Cerebellar nuclear complex (tissue), 1 donor: ENCODE data around the gene ANKRD33.
"Not testable (repeated sequence)": the region's sequence is repeated elsewhere in the genome, so short reads cannot be mapped to it uniquely, and the experiment has no call there.

Experiments
- DNase-seq, 2 experiments: peaks; one replicate each; lab custom pipeline; 2025; lab: John Stamatoyannopoulos, UW

Gene ANKRD33

DNA sequence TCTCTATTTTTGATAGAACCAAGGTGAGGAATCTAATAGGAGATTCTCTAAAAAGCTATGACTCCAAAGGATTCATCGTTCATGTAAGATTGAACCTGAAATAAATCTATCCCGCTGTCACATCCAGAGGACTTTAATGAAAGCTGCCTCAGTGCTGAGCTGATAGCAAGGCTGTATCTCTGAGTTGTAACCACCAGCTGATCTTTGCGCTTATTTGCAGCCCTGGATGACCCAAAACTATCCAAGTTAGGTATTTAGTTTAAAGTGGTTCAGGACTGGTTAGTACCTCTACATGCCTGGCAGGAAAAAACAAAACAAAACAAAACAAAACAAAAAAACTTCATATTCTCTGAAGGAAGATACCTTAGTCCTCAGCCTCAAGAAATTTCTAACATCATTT, 8.8 kb upstream of the ANKRD33 start:
- no peak for DNase-seq

GRCh38 chr12:51883295-51883694, 4.6 kb upstream of the ANKRD33 start:
- no peak for DNase-seq

- DNase-seq, result no peak
Measured at GRCh38 chr12:51883998-51884675, 3.8 kb upstream of the ANKRD33 start.

DNA sequence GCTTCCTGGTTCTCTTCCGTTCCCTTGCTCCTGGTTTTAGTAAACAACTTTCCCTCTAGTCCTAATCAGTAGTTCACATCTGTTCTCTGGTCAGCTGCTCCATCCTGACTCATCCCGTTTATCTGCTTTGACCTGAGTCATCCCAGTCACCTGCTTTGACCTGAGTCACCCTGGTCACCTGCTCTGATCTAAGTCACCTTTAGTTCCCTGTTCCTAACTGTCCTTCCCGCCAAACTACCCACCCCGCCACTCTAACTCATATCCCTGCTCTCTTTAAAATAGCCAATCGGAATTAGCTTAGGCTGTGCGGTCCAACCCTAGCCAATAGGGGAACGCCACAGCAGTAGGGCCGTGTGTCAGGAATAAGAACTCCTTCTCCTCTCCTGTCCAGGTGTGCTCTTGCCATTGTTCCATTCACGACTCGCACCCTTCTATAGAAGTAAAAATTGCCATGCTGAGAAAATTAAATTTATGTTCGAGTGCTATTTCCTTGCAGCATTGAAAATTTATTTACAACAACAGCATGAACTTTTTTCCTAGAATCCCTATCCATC, 3.1 kb upstream of the ANKRD33 start:
- DNase-seq, result no peak

DNA sequence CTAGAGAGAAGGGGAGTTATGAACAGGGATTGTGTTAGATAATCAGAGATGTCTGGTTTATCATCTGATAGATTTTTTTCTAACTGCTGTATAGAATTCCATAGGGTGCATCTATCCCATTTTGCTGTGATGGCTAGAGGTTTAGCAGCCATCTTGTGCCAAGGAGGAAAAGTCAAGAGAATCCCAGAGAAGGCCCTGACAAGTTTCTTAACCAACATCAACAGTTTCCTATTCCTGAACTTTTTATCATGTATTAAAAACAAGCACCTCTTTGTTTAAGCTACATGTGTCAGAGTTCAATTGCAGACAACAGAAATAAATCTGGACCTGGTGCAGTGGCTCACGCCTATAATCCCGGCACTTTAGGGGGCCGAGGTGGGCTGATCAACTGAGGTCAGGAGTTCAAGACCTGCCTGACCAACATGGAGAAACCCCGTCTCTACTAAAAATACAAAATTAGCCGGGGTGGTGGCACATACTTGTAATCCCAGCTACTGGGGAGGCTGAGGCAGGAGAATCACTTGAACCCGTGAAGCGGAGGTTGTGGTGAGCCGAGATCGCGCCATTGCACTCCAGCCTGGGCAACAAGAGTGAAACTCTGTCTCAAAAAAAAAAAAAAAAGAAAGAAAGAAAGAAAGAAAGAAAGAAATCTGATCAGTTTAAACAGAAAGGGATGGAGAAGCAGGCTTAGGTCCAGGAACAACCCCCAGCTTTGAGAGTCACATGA, 2.4 kb upstream of the ANKRD33 start:
- not testable (repeated sequence) for DNase-seq

DNA sequence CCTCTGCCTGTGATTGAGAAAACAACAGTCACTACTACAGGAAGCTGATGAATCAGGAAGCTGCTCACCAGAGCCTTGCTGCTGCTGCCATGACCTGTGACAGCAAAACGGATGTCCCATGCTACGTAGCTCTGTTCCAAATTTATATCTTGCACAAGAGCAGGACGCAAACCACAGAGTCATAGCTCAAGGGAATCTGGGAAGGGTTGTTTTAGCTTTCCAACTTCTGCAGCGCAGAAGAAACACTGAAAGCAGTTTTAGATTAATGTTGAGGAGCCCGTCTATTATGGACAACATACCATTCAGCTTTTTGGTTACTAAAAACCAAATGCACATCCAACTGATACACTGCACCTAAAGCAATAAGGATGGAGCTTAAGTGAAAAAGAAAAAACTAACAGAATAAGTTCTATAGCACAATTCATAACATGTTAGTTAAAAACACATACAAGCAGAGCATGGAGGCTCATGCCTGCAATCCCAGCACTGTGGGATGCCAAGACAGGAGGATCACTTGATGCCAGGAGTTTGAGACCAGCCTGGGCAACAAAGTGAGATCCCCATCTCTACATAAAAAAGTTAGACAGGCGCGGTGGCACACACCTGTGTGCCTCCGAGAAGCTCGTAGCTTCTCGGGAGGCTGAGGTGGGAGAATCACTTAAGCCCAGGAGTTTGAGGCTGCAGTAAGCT, 1.7 kb upstream of the ANKRD33 start:
- no peak for DNase-seq

DNA sequence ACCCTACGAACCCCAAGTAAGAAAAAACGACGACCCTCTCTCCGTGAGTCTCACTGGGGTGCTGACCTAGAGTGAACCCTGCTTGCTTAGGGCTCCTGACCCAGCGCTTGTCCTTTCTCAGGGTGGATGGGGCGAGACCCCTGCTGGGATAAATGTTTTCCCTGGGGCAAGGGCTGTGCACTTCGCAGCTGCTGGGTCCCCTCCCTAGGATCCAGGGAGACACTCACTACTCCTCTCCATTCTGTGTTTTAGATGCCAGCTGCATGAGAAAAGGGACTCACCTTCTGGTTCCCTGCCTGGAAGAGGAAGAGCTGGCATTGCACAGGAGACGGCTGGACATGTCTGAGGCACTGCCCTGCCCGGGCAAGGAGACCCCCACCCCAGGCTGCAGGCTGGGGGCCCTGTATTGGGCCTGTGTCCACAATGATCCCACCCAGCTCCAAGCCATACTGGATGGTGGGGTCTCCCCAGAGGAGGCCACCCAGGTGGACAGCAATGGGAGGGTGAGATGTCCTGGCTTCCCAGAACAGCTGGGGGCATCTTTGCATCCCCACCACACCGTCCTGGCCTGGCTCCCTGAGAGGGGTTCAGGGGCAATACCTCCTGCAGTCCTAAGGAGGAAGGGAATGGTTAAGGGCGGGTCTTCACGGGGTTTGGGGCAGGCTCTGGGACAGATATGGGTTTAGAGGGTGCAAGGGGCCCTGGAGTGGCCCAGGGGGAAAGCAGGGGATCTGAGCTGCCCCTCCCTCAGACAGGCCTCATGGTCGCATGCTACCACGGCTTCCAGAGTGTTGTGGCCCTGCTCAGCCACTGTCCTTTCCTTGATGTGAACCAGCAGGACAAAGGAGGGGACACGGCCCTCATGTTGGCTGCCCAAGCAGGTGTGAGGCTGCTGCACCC, 663 bp downstream of the ANKRD33 start:
- DNase-seq, result no peak

DNA sequence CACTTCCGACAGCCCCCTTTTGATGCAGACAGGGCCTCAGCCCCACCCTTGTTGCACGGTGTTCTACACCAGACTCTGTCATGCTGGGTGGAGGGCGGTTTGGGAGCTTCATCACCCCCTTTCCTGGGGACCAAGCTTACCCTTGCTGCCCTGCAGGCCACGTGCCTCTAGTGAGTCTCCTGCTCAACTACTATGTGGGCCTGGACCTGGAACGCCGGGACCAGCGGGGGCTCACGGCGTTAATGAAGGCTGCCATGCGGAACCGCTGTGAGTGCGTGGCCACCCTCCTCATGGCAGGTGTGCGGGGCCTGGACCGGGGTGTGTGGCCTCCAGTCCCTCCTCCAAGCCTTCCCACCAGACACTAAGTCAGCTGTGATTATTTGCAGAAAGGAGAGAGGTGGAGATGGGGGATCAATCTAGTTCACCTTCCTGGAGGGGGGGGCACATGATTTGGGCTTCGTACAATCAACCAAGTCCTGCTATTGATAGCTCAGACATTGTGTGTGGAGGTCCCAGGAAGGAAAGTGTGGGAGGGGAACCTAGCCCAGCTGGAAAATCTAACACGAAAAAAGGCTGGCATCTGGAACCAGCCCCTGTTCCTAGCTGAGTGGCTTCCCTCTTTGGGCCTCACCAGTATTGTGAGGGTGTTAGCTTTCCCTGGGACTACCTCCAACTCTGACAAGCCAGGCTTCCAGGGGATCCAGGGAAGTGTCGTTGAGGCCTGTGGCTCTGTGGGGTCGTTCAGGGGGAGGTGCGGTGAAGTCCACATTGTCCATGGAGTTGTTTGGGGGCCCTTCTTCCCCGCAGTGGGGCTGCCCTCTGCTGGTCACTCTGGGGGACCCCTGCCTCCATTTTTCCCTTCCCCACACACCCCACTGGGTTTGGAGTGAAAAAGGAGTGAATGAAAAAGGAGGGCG, 1.6 kb downstream of the ANKRD33 start:
- no peak for DNase-seq

DNA sequence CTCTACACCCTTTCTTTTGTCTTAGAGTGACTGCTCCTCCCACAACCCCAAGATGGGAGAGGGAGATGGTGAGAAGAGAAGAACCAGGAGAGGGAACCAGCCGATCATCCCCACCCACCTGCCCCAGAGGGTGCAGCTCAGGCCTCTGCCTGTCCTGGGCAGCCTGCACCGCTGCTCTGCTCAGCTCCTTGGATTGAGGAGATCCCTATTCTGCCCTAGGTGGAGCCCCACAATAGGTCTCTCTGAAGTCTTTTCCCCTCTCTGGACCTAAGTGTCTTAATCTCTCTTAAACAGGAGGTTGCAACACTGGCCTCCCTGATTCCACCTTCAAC, 2.2 kb downstream of the ANKRD33 start:
- no peak for DNase-seq

DNA sequence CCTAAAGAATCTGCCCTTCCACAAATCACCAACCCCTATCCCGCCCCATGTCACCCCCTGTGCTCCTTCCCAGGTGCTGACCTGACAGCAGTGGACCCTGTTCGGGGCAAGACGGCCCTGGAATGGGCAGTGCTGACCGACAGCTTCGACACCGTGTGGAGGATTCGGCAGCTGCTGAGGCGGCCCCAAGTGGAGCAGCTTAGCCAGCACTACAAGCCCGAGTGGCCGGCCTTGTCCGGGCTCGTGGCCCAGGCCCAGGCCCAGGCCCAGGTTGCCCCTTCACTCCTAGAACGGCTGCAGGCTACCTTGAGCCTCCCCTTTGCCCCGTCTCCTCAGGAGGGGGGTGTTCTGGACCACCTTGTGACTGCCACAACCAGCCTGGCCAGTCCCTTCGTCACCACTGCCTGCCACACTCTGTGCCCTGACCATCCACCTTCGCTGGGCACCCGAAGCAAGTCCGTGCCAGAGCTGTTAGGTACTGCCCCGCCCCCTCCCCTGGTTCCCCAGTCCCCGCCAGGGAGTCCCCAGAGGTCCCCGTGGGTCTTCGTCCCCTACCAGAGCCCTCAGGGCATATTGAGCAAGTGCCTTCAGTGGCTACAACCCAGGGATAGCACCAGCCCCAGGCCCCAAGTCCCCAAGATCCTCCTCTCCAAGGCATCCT, 2.7 kb downstream of the ANKRD33 start:
- no peak for DNase-seq

GRCh38 chr12:51891843-51892242, 3.9 kb downstream of the ANKRD33 start:
- no peak for DNase-seq

DNA sequence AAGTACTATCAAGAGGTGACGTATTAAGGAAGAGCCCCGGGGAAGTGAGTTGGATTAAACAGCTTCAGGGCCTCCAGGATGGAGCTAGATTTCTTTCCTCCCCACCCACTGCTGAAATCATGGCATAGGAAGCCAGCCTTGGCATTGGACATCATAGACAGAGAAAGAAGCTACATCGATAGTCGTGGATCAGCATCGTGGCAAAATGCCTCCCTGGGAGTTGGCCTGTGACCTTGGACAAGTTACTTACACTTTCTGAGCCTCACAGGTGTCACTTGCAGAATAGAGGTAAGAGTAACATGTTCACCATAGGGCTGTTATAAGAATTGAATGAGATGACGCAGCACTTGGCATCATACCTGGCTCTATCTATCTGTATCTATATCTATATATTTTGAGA, 5.9 kb downstream of the ANKRD33 start:
- no peak for DNase-seq

- no peak for DNase-seq
Measured at GRCh38 chr12:51895378-51896135, 7.7 kb downstream of the ANKRD33 start.

GRCh38 chr12:51896236-51896635, 8.3 kb downstream of the ANKRD33 start:
- no peak for DNase-seq

GRCh38 chr12:51897181-51897580, 9.3 kb downstream of the ANKRD33 start:
- no peak for DNase-seq

GRCh38 chr12:51898506-51898905, 10.6 kb downstream of the ANKRD33 start:
- no peak for DNase-seq

- DNase-seq, result no peak
Measured at GRCh38 chr12:51898937-51899336, 11.0 kb downstream of the ANKRD33 start.

DNA sequence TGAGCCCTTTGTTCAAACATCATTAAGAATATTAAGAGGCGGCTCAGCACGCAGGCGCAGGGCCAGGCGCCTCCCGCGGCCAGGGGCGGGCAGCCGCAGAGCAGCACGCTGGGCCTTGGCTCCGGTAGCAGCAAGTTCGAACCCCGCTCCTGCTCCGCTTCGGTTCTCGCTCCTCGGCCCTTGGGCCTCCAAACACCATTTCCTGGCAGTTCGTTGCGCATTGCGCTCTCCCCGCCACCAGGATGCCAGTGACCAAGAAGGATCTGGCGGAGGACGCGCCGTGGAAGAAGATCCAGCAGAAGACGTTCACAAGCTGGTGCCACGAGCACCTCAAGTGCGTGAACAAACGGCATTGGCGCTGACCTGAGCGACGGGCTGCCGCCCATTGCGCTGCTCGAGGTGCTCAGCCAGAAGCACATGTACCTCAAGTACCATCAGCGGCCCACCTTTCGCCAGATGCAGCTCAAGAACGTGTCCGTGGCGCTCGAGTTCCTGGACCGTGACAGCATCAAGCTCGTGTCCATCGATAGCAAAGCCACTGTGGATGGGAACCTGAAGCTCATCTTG, 12.5 kb downstream of the ANKRD33 start:
- DNase-seq, result no peak

DNA sequence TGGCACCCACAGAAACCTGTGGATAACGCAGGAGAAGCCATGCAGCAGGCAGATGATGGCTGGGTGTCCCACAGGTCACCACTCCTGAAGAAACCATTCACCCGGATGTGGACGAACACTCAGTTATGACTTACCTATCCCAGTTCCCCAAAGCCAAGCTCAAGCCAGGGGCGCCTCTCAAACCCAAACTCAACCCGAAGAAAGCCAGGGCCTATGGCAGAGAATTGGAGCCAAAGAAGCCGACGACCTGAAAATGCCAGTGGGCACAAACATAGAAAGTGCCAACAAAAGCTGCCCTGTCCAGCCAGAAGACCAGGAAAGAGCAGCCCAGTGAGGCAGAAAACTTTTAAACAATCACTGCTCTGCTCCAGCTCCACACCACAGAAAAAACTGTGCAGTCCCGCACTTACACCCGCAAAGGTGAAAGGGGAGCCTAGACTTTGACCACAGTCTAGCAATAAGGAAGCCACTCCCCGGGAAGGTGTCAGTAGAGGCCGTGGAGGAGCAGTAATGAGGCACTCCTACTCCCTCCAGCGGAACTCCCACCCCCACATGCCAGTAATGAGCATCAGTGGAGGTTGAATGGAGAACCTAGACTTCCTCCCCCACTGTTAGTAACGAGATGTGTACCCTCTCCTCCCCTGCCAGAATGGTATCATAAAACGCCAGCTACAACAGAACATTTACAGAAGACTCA, 13.4 kb downstream of the ANKRD33 start:
- no peak for DNase-seq
